Fibroblast of lung (primary cell): Measurements from ENCODE around the gene COL9A3. TPM values are rescaled to one million over a fixed set of nuclear protein-coding genes. Genes with fewer than 3 reads are reported as not detected.

Source experiments
- DNase-seq, 2 donors: peaks; one replicate each; pipeline versions ENCODE4 v3.0.0 to v3.0.0-alpha.2; 2010; ENCODE audit warnings: low read depth in 2 of 2
- H2AFZ ChIP-seq: 2 replicates; pipeline ENCODE4 v1.5.1; 2012; ENCODE audit warnings: low read length, control low read depth, inconsistent platforms
- H3K27ac ChIP-seq: 2 replicates; pipeline ENCODE4 v1.5.1; 2011; ENCODE audit warnings: low read length, control low read depth; ENCODE audit not compliant: insufficient read depth
- H3K27me3 ChIP-seq: 2 replicates; pipeline ENCODE4 v1.5.1; 2011; ENCODE audit warnings: mild to moderate bottlenecking, low read length; ENCODE audit not compliant: control insufficient read depth, insufficient read depth
- H3K36me3 ChIP-seq: 2 replicates; pipeline ENCODE4 v1.5.1; 2011; ENCODE audit warnings: low read length; ENCODE audit not compliant: control insufficient read depth, insufficient read depth
- H3K4me1 ChIP-seq: 2 replicates; pipeline ENCODE4 v1.5.1; 2011; ENCODE audit warnings: low read length; ENCODE audit not compliant: control insufficient read depth, insufficient read depth; ENCODE audit errors: extremely low read depth
- H3K4me2 ChIP-seq: 2 replicates; pipeline ENCODE4 v1.5.1; 2011; ENCODE audit warnings: low read length, control low read depth; ENCODE audit not compliant: insufficient read depth; ENCODE audit errors: extremely low read depth
- H3K4me3 ChIP-seq, 4 experiments: fragments of 200-600 bp in 1 of 4; sonication (generic) in 1 of 4; replicated peaks in 1 of 4; 2 replicates each; pipeline ENCODE4 v1.5.1; 2011 to 2016; ENCODE audit warnings: low read length in 4 of 4, low read depth in 3 of 4, mild to moderate bottlenecking in 3 of 4, control low read depth in 2 of 4, inconsistent platforms in 1 of 4, mixed read lengths in 1 of 4; ENCODE audit not compliant: insufficient read depth in 1 of 4; ENCODE audit errors: control extremely low read depth in 1 of 4
- H3K79me2 ChIP-seq: 2 replicates; pipeline ENCODE4 v1.5.1; 2012; ENCODE audit warnings: mild to moderate bottlenecking, low read length, inconsistent platforms; ENCODE audit not compliant: control insufficient read depth, insufficient read depth
- H3K9ac ChIP-seq: 2 replicates; pipeline ENCODE4 v1.5.1; 2011; ENCODE audit warnings: mild to moderate bottlenecking, low read length, control low read depth; ENCODE audit not compliant: insufficient read depth
- H3K9me3 ChIP-seq: 2 replicates; pipeline ENCODE4 v1.5.1; 2012; ENCODE audit warnings: low read depth, low read length; ENCODE audit not compliant: control insufficient read depth, insufficient read depth
- H4K20me1 ChIP-seq: 2 replicates; pipeline ENCODE4 v1.5.1; 2011; ENCODE audit warnings: low read length; ENCODE audit not compliant: control insufficient read depth, insufficient read depth; ENCODE audit errors: extremely low read depth
- EZH2 ChIP-seq: IDR thresholded peaks from 2 replicates; pipeline ENCODE4 v1.5.1; 2012; ENCODE audit warnings: low read length, control low read depth, mild to moderate bottlenecking; ENCODE audit errors: missing control alignments
- polyA plus RNA-seq, 2 donors: library from polyadenylated mRNA; depleted of rRNA in 1 of 2; stranded (reverse) in 1 of 2; unstranded in 1 of 2; fragments of >200 nt; gene quantifications; 2 replicates each; pipeline ENCODE4 v1.2.1, GENCODE V29; 2011 to 2012; ENCODE audit warnings: missing spikeins in 1 of 2
- total RNA-seq: library from RNA; depleted of rRNA; stranded (reverse); fragments of >200 nt; gene quantifications from 2 replicates; pipeline ENCODE4 v1.2.1, GENCODE V29; 2014
- TF ChIP-seq, protein P1 (sequence below), 2 donors: IDR thresholded peaks in 1 of 2; conservative IDR thresholded peaks in 1 of 2; 1 replicate in 1 of 2; 2 replicates in 1 of 2; pipeline ENCODE4 v1.5.1; 2011 to 2012; ENCODE audit warnings: low read length in 2 of 2, control low read depth in 1 of 2, inconsistent platforms in 1 of 2, low read depth in 1 of 2, mild to moderate bottlenecking in 1 of 2

The COL9A3 gene
- total and polyA plus RNA-seq, 2 donors (not counting 1 experiment from before 2014, with no cell fraction given): 0.17 TPM

DNA sequence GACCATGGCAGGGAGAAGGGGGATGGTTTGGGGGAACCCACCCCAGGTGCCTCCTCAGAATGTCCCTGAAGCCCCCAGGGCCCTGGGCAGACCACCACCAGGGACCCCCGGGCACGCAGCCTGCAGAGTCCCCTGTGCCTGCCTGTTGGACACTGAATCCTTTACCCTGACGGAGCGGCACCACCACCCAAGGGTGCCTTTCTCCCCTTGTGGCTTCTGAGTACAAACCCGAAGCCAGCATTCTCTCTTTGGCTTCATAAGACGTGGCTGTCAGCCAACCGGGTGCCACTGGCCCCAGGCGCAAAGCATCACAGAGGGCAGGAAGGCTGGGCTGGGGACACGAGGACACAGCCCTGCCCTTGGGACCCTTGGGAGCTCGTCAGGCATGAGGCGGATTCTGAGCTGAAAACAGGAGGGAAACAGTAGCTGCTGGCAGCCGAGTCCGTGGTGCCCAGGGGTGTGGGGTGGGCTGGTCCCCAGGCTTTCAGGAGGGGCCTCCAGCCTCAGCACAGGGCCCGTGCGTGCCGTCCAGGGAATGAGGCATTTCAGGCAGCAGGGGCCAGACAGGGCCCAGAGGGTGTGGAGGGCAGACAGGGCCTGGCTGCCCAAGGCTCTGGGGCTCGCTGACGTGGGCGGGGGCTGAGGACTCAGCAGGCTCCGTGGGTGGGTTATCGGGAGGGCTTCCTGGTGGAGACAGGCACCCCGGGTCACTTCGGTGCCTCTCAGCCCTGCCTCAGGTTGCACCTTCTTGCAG lies 3.5 kb downstream of the COL9A3 start:
- TF ChIP-seq, protein P1, sequence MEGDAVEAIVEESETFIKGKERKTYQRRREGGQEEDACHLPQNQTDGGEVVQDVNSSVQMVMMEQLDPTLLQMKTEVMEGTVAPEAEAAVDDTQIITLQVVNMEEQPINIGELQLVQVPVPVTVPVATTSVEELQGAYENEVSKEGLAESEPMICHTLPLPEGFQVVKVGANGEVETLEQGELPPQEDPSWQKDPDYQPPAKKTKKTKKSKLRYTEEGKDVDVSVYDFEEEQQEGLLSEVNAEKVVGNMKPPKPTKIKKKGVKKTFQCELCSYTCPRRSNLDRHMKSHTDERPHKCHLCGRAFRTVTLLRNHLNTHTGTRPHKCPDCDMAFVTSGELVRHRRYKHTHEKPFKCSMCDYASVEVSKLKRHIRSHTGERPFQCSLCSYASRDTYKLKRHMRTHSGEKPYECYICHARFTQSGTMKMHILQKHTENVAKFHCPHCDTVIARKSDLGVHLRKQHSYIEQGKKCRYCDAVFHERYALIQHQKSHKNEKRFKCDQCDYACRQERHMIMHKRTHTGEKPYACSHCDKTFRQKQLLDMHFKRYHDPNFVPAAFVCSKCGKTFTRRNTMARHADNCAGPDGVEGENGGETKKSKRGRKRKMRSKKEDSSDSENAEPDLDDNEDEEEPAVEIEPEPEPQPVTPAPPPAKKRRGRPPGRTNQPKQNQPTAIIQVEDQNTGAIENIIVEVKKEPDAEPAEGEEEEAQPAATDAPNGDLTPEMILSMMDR (conservative IDR thresholded peaks at IDR 0.05 in 1 of 2, IDR thresholded peaks at IDR 0.05 in 1 of 2; ENCODE audit: low read depth in 1 of 2, low read length in 2 of 2): no peak
- TF ChIP-seq EZH2: no peak
- peaks cover 9% of the 10 kb centered on the region for H3K27me3 ChIP-seq
- H3K4me2 ChIP-seq: no peak overlapping the region
- no peak for DNase-seq
- no peaks in the 10 kb centered on the region for H4K20me1 ChIP-seq
- H3K9ac ChIP-seq: no peak overlapping the region
- no peaks in the 10 kb centered on the region for H3K9me3 ChIP-seq
- H3K4me3 ChIP-seq: no peak overlapping the region
- H3K27ac ChIP-seq: no peak overlapping the region
- H2AFZ ChIP-seq: no peak overlapping the region
- H3K79me2 ChIP-seq: no peaks in the 10 kb centered on the region
- peaks cover 16% of the 10 kb centered on the region for H3K4me1 ChIP-seq
- H3K36me3 ChIP-seq: no peaks in the 10 kb centered on the region

DNA sequence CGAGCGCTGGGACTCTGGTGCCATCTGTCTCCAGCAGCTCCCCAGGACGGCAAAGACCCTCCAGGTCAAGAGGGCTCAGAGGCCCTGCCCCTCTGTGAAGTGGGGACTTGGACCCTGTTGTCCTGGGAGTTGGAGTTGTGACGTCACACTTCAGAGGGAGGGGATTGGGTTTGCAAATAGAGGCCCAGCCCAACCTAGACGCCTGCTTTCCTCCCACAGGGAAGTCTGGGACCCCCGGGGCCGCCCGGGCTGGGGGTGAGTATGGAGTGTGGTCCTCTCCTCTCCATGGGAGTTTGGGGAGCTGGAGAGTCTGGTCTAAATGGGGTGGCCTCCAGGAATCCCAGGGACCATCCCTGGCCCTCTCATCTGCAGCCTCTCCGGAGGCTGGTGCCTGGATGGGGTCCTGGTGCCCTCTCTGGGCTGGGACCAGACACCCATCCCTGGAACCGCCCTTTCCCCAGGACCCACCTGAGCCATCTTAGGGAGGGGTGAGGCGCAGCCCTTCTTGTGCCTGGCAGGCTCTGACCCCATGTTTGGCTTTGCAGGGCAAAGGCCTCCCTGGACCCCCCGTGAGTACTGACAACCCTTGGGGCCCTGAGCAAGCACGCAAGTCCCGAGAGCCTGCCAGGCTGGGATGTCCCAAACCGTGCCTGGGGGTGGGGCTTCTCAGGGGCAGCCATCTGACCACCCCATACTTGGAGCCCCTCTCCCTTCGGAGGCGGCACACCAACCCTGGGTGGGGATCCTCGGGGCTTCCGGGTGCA lies 4.3 kb downstream of the COL9A3 start:
- Histone ChIP-seq H3K4me3 (no peak overlapping the region), H4K20me1 (no peaks in the 10 kb centered on the region), H3K79me2 (no peaks in the 10 kb centered on the region), H3K27me3 (peaks cover 2% of the 10 kb centered on the region), H3K4me2 (no peak overlapping the region), H3K4me1 (peaks cover 13% of the 10 kb centered on the region), H3K9ac (no peak overlapping the region), H3K27ac (no peak overlapping the region), H3K36me3 (no peaks in the 10 kb centered on the region), H2AFZ (no peak overlapping the region), H3K9me3 (no peaks in the 10 kb centered on the region)
- no peak for DNase-seq
- TF ChIP-seq, protein P1 (conservative IDR thresholded peaks at IDR 0.05 in 1 of 2, IDR thresholded peaks at IDR 0.05 in 1 of 2; ENCODE audit: low read depth in 1 of 2, low read length in 2 of 2): no peak
- TF ChIP-seq EZH2: no peak

DNA sequence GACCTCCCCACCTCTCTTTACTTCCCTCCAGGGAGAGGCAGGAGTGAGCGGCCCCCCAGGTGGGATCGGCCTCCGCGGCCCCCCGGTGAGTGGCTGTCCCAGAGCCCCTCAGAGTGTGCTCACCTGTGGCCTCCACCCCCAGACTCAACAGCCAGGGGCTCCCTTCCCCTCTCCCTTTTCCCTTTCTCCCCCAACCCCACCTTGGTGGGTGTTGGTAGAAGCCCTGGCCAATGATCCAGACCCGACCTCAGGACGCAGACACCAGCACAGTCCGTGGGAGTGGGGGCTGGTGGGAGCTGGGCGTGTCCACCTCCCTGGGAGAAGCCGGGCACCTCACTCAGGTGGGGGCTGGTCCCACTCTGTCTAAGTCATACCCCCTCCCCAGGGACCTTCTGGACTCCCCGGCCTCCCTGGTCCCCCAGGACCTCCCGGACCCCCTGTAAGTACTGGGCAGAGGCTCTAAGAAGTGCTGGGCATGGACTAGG lies 4.9 kb downstream of the COL9A3 start:
- Histone ChIP-seq H3K27ac (no peak overlapping the region), H4K20me1 (no peaks in the 10 kb centered on the region), H3K79me2 (no peaks in the 10 kb centered on the region), H3K4me3 (no peak overlapping the region), H3K27me3 (no peaks in the 10 kb centered on the region), H3K4me2 (no peak overlapping the region), H2AFZ (no peak overlapping the region), H3K36me3 (no peaks in the 10 kb centered on the region), H3K9me3 (no peaks in the 10 kb centered on the region), H3K4me1 (peaks cover 13% of the 10 kb centered on the region), H3K9ac (no peak overlapping the region)
- no peak for DNase-seq
- no peak for TF ChIP-seq EZH2
- TF ChIP-seq, protein P1 (conservative IDR thresholded peaks at IDR 0.05 in 1 of 2, IDR thresholded peaks at IDR 0.05 in 1 of 2; ENCODE audit: low read depth in 1 of 2, low read length in 2 of 2): no peak
